Ovary (tissue), 3 donors: Measurements from ENCODE around the gene ZNF689.

Experiments
- CTCF ChIP-seq, 3 donors: fragments of 450-650 bp in 2 of 3; fragments of 200-600 bp in 1 of 3; IDR thresholded peaks; one replicate each; pipeline versions ENCODE4 v1.5.1 to v1.8.0; 2016 to 2022; ENCODE audit warnings: antibody characterized with exemption in 3 of 3, mild to moderate bottlenecking in 1 of 3
- EP300 ChIP-seq: sonication (generic); formaldehyde crosslinking; IDR thresholded peaks from one replicate; pipeline ENCODE4 v1.6.1; 2017; ENCODE audit warnings: antibody characterized with exemption
- POLR2A ChIP-seq: fragments of 450-650 bp; IDR thresholded peaks from one replicate; pipeline ENCODE4 v1.6.1; 2017; ENCODE audit warnings: antibody characterized with exemption, mild to moderate bottlenecking, moderate library complexity
- donor health status: DM: no; HTN: no; CAD: no.

GRCh38 chr16:30603945-30604315, 6.3 kb downstream of the ZNF689 start:
- TF ChIP-seq EP300 (no peak), CTCF (IDR thresholded peaks at IDR 0.05) (no peak), POLR2A (no peak)
